Measurements from ENCODE around the gene KLK8. TPM values are rescaled to one million over a fixed set of nuclear protein-coding genes. Genes with fewer than 3 reads are reported as not detected.

Gene KLK8
- total RNA-seq, 4 donors from 2014 or later: 32.8 to 235 (median 191) TPM

DNA sequence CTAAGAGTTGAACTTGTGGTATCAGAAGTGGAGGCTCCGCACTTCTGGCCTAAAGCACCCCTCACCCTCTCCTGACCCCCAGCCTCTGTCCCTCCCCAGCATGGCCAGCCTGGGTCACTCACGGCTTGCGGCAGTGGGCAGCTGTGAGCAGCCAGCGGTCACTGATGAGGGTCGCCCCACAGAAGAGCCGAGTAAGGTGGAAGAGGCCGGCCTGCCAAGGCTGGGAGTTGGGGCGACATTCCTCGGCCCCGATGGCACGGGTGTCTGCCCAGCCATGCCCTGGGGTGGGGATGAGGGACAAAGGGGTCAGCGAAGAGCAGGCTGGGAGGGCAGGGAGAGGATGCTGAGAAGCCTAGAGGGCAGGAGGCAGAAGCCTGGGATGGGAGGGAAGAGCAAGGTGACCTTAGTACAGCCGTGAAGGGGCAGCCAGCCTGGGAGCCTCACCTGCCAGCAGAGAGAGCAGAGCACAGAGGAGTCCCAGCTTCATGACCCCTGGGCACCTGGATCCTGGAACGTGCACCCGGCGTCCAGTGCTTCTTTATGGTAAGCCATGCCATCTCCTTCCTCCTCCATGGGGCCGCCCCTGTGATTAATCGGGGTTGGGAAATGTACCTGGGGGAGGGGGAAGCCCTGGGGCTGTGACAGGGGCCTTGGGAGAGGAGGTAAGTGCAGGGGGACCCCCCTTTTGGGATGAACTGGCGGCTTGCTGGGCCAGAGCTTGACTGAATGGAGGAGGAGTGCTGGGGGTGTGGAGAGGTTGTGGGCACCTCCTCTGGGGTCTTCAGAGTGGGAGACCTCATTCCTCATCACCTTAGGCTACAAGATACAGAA, 7.9 kb upstream of the KLK8 start:
- Histone ChIP-seq H3K9me3 (no peaks in the 10 kb centered on the region), H3K27ac (peak overlapping the region in 3 of 4 donors; percentile 61 to 63 (median 63)), H3K4me1 (peaks cover 3 to 25% (median 10%) of the 10 kb centered on the region in 3 donors), H3K27me3 (peaks cover 0 to 58% (median 0%) of the 10 kb centered on the region in 4 donors), H3K4me3 (no peak overlapping the region), H3K36me3 (peaks cover 0 to 4% (median 0%) of the 10 kb centered on the region in 3 donors)
- no peak for DNase-seq
- 44 to 52% methylated on average over 5 to 8 of the region's 19 CpGs for WGBS, 2 donors
- no peak for TF ChIP-seq CTCF (IDR thresholded peaks at IDR 0.05)
- TF ChIP-seq POLR2A (IDR thresholded peaks at IDR 0.05): no peak
- intact Hi-C loops (cut with DNase I): no loop called here

DNA sequence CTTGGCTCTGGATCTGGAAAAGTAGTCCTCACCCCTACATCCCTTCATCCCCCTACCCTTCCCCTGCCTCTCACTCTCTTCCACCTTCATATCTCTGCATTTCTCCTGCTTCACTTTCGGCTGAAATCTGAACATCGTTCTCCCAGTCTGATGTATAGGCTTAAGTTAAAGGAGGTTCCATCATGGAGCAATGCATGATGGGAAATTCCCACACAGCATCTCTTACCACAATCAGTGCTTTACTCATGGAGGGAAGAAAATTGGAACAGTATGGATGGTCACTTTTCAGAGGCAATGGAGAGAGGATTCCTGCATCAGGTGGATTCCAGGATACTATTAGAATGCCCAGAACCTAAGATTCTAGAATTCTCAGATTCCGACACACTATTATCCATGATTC, 6.1 kb upstream of the KLK8 start:
- TF ChIP-seq POLR2A (IDR thresholded peaks at IDR 0.05) (no peak), CTCF (IDR thresholded peaks at IDR 0.05) (no peak)
- Histone ChIP-seq H3K9me3 (no peaks in the 10 kb centered on the region), H3K36me3 (no peaks in the 10 kb centered on the region), H3K27me3 (peaks cover 0 to 57% (median 0%) of the 10 kb centered on the region in 4 donors), H3K4me1 (peaks cover 7 to 25% (median 10%) of the 10 kb centered on the region in 3 donors), H3K27ac (no peak overlapping the region), H3K4me3 (no peak overlapping the region)
- intact Hi-C loops (cut with DNase I): no loop called here
- 84 to 88% methylated on average over 3 of the region's 3 CpGs for WGBS, 2 donors
- DNase-seq: no peak

GRCh38 chr19:51006406-51006805, 5.0 kb upstream of the KLK8 start:
- Histone ChIP-seq H3K27me3 (peaks cover 0 to 60% (median 0%) of the 10 kb centered on the region in 4 donors), H3K4me1 (peaks cover 14 to 36% (median 16%) of the 10 kb centered on the region in 3 donors), H3K4me3 (no peak overlapping the region), H3K27ac (no peak overlapping the region), H3K36me3 (no peaks in the 10 kb centered on the region), H3K9me3 (no peaks in the 10 kb centered on the region)
- intact Hi-C loops (cut with DNase I): no loop called here
- TF ChIP-seq POLR2A (IDR thresholded peaks at IDR 0.05): no peak
- no peak for TF ChIP-seq CTCF (IDR thresholded peaks at IDR 0.05)
- 24 to 49% methylated on average over 4 to 8 of the region's 8 CpGs for WGBS, 2 donors
- DNase-seq: no peak

DNA sequence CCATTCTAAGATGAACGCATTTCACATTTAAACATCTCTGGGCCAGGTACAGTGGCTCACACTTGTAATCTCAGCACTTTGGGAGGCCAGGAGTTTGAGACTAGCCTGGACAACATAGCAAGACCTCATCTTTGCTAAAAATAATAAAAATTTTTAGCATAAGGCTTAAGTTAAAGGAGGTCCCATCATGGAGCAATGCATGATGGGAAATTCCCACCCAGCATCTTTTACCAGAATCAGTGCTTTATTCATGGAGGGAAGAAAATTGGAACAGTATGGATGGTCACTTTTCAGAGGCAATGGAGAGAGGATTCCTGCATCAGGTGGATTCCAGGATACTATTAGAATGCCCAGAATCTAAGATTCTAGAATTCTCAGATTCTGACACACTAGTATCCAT, 3.8 kb upstream of the KLK8 start:
- Histone ChIP-seq H3K4me1 (peaks cover 9 to 35% (median 16%) of the 10 kb centered on the region in 3 donors), H3K9me3 (no peaks in the 10 kb centered on the region), H3K4me3 (no peak overlapping the region), H3K27ac (no peak overlapping the region), H3K27me3 (peaks cover 0 to 63% (median 0%) of the 10 kb centered on the region in 4 donors), H3K36me3 (no peaks in the 10 kb centered on the region)
- TF ChIP-seq CTCF (IDR thresholded peaks at IDR 0.05): no peak
- TF ChIP-seq POLR2A (IDR thresholded peaks at IDR 0.05): no peak
- DNase-seq: no peak
- WGBS, 2 donors: 75 to 92% methylated on average over 1 of the region's 1 CpG
- intact Hi-C loops (cut with DNase I): no loop called here

GRCh38 chr19:51003316-51003715, 1.9 kb upstream of the KLK8 start:
- Histone ChIP-seq H3K9me3 (no peaks in the 10 kb centered on the region), H3K27ac (peak overlapping the region in 2 of 4 donors; percentile 14 to 25), H3K4me3 (no peak overlapping the region), H3K27me3 (peaks cover 0 to 63% (median 0%) of the 10 kb centered on the region in 4 donors), H3K36me3 (no peaks in the 10 kb centered on the region), H3K4me1 (peaks cover 4 to 30% (median 13%) of the 10 kb centered on the region in 3 donors)
- TF ChIP-seq CTCF (IDR thresholded peaks at IDR 0.05): no peak
- TF ChIP-seq POLR2A (IDR thresholded peaks at IDR 0.05): no peak
- DNase-seq: no peak
- intact Hi-C loops (cut with DNase I): no loop called here
- WGBS, 2 donors: 82 to 88% methylated on average over 5 to 6 of the region's 7 CpGs

Measured in esophagus squamous epithelium (tissue), 5 donors.